GM23338 (cell line): Measurements from ENCODE around the gene TBC1D10B.
A peak's percentile ranks its signal among the peaks of the same experiment; 100 is the strongest.

Source experiments
- CTCF ChIP-seq, 2 experiments: fragments of 200-600 bp in 1 of 2; sonication (generic) in 1 of 2; conservative IDR thresholded peaks; 2 replicates each; pipeline versions ENCODE4 v1.5.1 to v1.6.1; 2016 to 2017; ENCODE audit warnings: antibody characterized with exemption in 2 of 2, low read depth in 2 of 2, mild to moderate bottlenecking in 2 of 2, moderate library complexity in 1 of 2
- EZH2 ChIP-seq: fragments of 200-600 bp; sonication (generic); IDR thresholded peaks from one replicate; pipeline ENCODE4 v1.8.0; 2017; ENCODE audit warnings: antibody characterized with exemption, mild to moderate bottlenecking, low read depth; ENCODE audit not compliant: unreplicated experiment
- POLR2AphosphoS5 ChIP-seq: IDR thresholded peaks from 2 replicates; pipeline ENCODE4 v1.6.1; 2016; ENCODE audit warnings: antibody characterized with exemption, low read depth

- peak; percentile 59 for TF ChIP-seq POLR2AphosphoS5
- no peak for TF ChIP-seq CTCF (conservative IDR thresholded peaks at IDR 0.05; ENCODE audit: low read depth in 2 of 2)
- TF ChIP-seq EZH2, result no peak
These were observed 7.5 kb upstream of the TBC1D10B start for GRCh38 chr16:30377812-30378235.
